NCI-H1694 treated with DMSO at 0.1 percent for 48 hours (cell line): ENCODE results near the gene PNPLA5.

Experiments used
- DNase-seq: peaks from one replicate; lab custom pipeline; 2025; lab: John Stamatoyannopoulos, UW

The PNPLA5 gene

GRCh38 chr22:43901976-43902643 lies 10.3 kb upstream of the PNPLA5 start:
- no peak for DNase-seq

GRCh38 chr22:43900206-43900605 lies 8.4 kb upstream of the PNPLA5 start:
- no peak for DNase-seq

- DNase-seq: no peak
These were observed 6.0 kb upstream of the PNPLA5 start for GRCh38 chr22:43897751-43898261.

GRCh38 chr22:43895986-43896645 lies 4.3 kb upstream of the PNPLA5 start:
- no peak for DNase-seq

GRCh38 chr22:43894122-43894521 lies 2.3 kb upstream of the PNPLA5 start:
- DNase-seq: no peak

GRCh38 chr22:43893266-43893665 lies 1.5 kb upstream of the PNPLA5 start:
- no peak for DNase-seq

- no peak for DNase-seq
These were observed 526 bp upstream of the PNPLA5 start for GRCh38 chr22:43892183-43892894.

- no peak for DNase-seq
These were observed 897 bp downstream of the PNPLA5 start for GRCh38 chr22:43890901-43891331.

- no peak for DNase-seq
These were observed 2.0 kb downstream of the PNPLA5 start for GRCh38 chr22:43889860-43890253.

GRCh38 chr22:43889201-43889859 lies 2.5 kb downstream of the PNPLA5 start:
- no peak for DNase-seq

- no peak for DNase-seq
These were observed 3.1 kb downstream of the PNPLA5 start for GRCh38 chr22:43888740-43889139.

GRCh38 chr22:43887391-43887790 lies 4.4 kb downstream of the PNPLA5 start:
- no peak for DNase-seq

GRCh38 chr22:43886231-43886630 lies 5.6 kb downstream of the PNPLA5 start:
- DNase-seq: no peak

GRCh38 chr22:43885786-43886185 lies 6.0 kb downstream of the PNPLA5 start:
- no peak for DNase-seq

- no peak for DNase-seq
These were observed 6.5 kb downstream of the PNPLA5 start for GRCh38 chr22:43885319-43885671.

- peak; percentile 43 for DNase-seq
These were observed 7.1 kb downstream of the PNPLA5 start for GRCh38 chr22:43884600-43885318.

- DNase-seq: no peak
These were observed 7.9 kb downstream of the PNPLA5 start for GRCh38 chr22:43883719-43884415.

- peak; percentile 77 for DNase-seq
These were observed 8.7 kb downstream of the PNPLA5 start for GRCh38 chr22:43883012-43883661.

- no peak for DNase-seq
These were observed 9.6 kb downstream of the PNPLA5 start for GRCh38 chr22:43882122-43882767.
